K562 treated with DMSO at 1 percent for 12 hours (cell line): ENCODE data around the gene C1QL3. TPM values are rescaled to one million over a fixed set of nuclear protein-coding genes. Genes with fewer than 3 reads are reported as not detected.

Experiments
- total RNA-seq: library from RNA; unstranded; fragments of 300-600 nt; gene quantifications from 2 replicates; pipeline ENCODE4 v1.2.3, GENCODE V29; 2022; ENCODE audit not compliant: insufficient read depth

C1QL3 gene
- 0.49 TPM in 1 of 2 replicates, not detected in the other for total RNA-seq

GRCh38 chr10:16521311-16522016 lies at the start of gene C1QL3:
Gene C1QL3 (minus strand): TSS chr10:16521879. CDS start chr10:16521065, 814 bp downstream.

Other genes with a start within 250 kb of the C1QL3 start
- gene PTER, start 84.9 kb downstream of the C1QL3 start, total RNA-seq, result 13.6 and 19.2 TPM in 2 replicates